ENCODE results near the gene HORMAD2. TPM values are rescaled to one million over a fixed set of nuclear protein-coding genes. Genes with fewer than 3 reads are reported as not detected.
"Not testable (repeated sequence)": the region's sequence is repeated elsewhere in the genome, so short reads cannot be mapped to it uniquely, and the experiment has no call there.

Gene HORMAD2
- total and polyA plus RNA-seq, 2 donors from 2014 or later = not detected

DNA sequence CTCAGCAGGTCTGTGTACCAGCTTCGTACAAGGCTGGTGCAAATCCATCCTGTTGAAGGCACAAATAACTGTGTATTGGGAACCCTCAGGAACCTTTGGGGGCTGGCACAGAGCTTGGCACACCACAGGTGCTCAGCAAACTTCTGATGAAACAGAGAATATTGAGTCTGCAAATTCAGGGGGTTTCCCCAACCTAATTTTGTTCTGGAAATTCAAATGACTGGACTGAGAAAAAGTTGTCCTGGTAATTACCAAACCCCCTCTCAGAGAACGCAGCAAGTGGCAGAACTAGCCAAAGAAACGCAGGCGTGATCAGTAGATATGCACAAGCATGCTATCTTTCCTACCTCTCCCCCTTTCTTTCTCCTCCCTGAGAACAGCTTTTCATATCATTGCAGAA lies 118.7 kb downstream of the HORMAD2 start:
- intact Hi-C loops (cut with DNase I) = no loop called here
- no peak for TF ChIP-seq CTCF (IDR thresholded peaks at IDR 0.05; ENCODE audit: borderline replicate concordance, extremely low read depth, insufficient read depth)
- no peak for FAIRE-seq
- Histone ChIP-seq H3K9ac (ENCODE audit: low read length in 3 of 3) (no peak overlapping the region), H3K4me1 (ENCODE audit: control insufficient read depth in 2 of 3, insufficient read depth in 2 of 3, low read depth in 1 of 3, low read length in 3 of 3) (peaks cover 0 to 15% (median 10%) of the 10 kb centered on the region in 3 donors), H3K27ac (ENCODE audit: low read depth in 2 of 2, low read length in 2 of 2) (no peak overlapping the region), H3K9me3 (ENCODE audit: control insufficient read depth in 2 of 3, insufficient read depth in 1 of 3, low read length in 3 of 3) (no peaks in the 10 kb centered on the region), H3K36me3 (ENCODE audit: control insufficient read depth in 2 of 3, insufficient read depth in 3 of 3, low read length in 3 of 3) (no peaks in the 10 kb centered on the region), H3K27me3 (ENCODE audit: control insufficient read depth, insufficient read depth, low read length) (no peaks in the 10 kb centered on the region), H3K4me3 (ENCODE audit: low read length in 3 of 3) (no peak overlapping the region)
- DNase-seq = no peak

- H3K4me1 ChIP-seq (ENCODE audit: control insufficient read depth in 2 of 3, insufficient read depth in 2 of 3, low read depth in 1 of 3, low read length in 3 of 3); H3K9ac ChIP-seq (ENCODE audit: low read length in 3 of 3); DNase-seq; H3K4me3 ChIP-seq (ENCODE audit: low read length in 3 of 3); H3K36me3 ChIP-seq (ENCODE audit: control insufficient read depth in 2 of 3, insufficient read depth in 3 of 3, low read length in 3 of 3); H3K9me3 ChIP-seq (ENCODE audit: control insufficient read depth in 2 of 3, insufficient read depth in 1 of 3, low read length in 3 of 3); FAIRE-seq; H3K27me3 ChIP-seq (ENCODE audit: control insufficient read depth, insufficient read depth, low read length); intact Hi-C loops (cut with DNase I); H3K27ac ChIP-seq (ENCODE audit: low read depth in 2 of 2, low read length in 2 of 2): not testable (repeated sequence)
These were observed 120.6 kb downstream of the HORMAD2 start for GRCh38 chr22:30200905-30201304.

GRCh38 chr22:30201945-30202344 lies 121.7 kb downstream of the HORMAD2 start:
- Histone ChIP-seq H3K27ac (ENCODE audit: low read depth in 2 of 2, low read length in 2 of 2) (no peak overlapping the region), H3K9ac (ENCODE audit: low read length in 3 of 3) (no peak overlapping the region), H3K4me3 (ENCODE audit: low read length in 3 of 3) (no peak overlapping the region), H3K27me3 (ENCODE audit: control insufficient read depth, insufficient read depth, low read length) (no peaks in the 10 kb centered on the region), H3K9me3 (ENCODE audit: control insufficient read depth in 2 of 3, insufficient read depth in 1 of 3, low read length in 3 of 3) (no peaks in the 10 kb centered on the region), H3K4me1 (ENCODE audit: control insufficient read depth in 2 of 3, insufficient read depth in 2 of 3, low read depth in 1 of 3, low read length in 3 of 3) (peaks cover 0 to 6% (median 0%) of the 10 kb centered on the region in 3 donors), H3K36me3 (ENCODE audit: control insufficient read depth in 2 of 3, insufficient read depth in 3 of 3, low read length in 3 of 3) (no peaks in the 10 kb centered on the region)
- FAIRE-seq (no peak), DNase-seq (no peak)
- intact Hi-C loops (cut with DNase I) = no loop called here
- TF ChIP-seq CTCF (IDR thresholded peaks at IDR 0.05; ENCODE audit: borderline replicate concordance, extremely low read depth, insufficient read depth) = no peak

DNA sequence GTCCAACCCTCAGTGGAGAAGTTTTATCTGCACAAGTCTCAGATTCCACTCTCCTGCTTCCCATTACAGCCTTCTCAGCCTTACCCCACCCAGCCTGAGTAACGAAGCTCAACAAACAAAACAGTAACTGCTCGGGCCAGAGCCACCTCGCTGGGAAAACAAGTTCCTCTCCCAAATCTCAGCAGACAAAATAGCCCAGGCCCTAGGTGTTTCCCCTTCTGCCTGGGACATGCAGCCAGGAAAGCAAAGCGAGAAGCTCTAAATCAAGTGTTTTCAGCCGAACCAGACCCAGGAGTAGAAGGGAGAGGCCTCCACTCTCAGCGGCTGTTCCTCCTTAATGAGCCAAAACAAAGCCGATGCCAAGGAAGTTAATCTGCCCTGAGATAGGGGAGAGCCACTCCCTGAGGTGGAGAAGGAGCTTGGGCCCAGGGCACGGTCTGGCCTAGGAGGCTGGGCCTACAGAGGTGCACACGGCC lies 122.3 kb downstream of the HORMAD2 start:
- no peaks in the 10 kb centered on the region for H3K36me3 ChIP-seq (ENCODE audit: control insufficient read depth in 2 of 3, insufficient read depth in 3 of 3, low read length in 3 of 3)
- FAIRE-seq = no peak
- no peaks in the 10 kb centered on the region for H3K27me3 ChIP-seq (ENCODE audit: control insufficient read depth, insufficient read depth, low read length)
- peak overlapping the region in 1 of 2 donors; percentile 23 for H3K27ac ChIP-seq (ENCODE audit: low read depth in 2 of 2, low read length in 2 of 2)
- no peak for TF ChIP-seq CTCF (IDR thresholded peaks at IDR 0.05; ENCODE audit: borderline replicate concordance, extremely low read depth, insufficient read depth)
- no peaks in the 10 kb centered on the region for H3K9me3 ChIP-seq (ENCODE audit: control insufficient read depth in 2 of 3, insufficient read depth in 1 of 3, low read length in 3 of 3)
- H3K4me3 ChIP-seq (ENCODE audit: low read length in 3 of 3) = no peak overlapping the region
- peak in 4 of 5 donors; percentile 73 to 89 (median 83) for DNase-seq
- no peak overlapping the region for H3K9ac ChIP-seq (ENCODE audit: low read length in 3 of 3)
- peaks cover 0 to 6% (median 0%) of the 10 kb centered on the region in 3 donors for H3K4me1 ChIP-seq (ENCODE audit: control insufficient read depth in 2 of 3, insufficient read depth in 2 of 3, low read depth in 1 of 3, low read length in 3 of 3)
- intact Hi-C loops (cut with DNase I) = no loop called here
